Measurements from ENCODE around the gene GPR17. TPM values are rescaled to one million over a fixed set of nuclear protein-coding genes. Genes with fewer than 3 reads are reported as not detected.

GPR17 gene
- total and polyA plus RNA-seq, 4 donors: 0.03 to 0.14 (median 0.07) TPM; not detected in 1

DNA sequence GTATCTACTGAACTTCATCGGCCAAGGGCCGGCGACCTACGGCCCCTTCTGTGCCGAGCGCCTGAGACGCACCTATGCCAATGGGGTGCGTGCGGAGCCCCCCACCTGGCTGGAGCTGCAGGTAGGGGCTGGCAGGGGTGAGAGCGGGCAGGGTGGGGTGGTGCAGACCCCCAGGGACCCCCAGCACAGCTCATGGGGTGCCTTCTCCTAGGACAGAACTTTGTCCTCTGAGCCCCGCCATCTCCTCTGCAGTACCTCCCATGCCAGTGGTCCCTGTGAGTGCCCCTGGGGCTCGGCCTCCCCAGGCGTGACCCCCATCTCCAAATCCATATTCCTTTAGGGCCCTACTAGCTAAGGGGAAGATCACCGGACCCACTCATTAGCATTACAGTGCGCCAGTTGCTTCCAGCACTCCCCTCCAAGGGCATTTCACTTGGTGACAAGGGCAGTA, 23.9 kb upstream of the GPR17 start:
- H3K4me1 ChIP-seq (ENCODE audit: control insufficient read depth in 4 of 4, insufficient read depth in 4 of 4, low read length in 3 of 4): no peaks in the 10 kb centered on the region
- H3K27ac ChIP-seq (ENCODE audit: low read depth in 1 of 2, low read length in 2 of 2): no peak overlapping the region
- H3K4me3 ChIP-seq (ENCODE audit: low read depth in 1 of 3, low read length in 3 of 3): no peak overlapping the region
- no peak for DNase-seq (ENCODE audit: low spot score)
- H3K9me3 ChIP-seq (ENCODE audit: control insufficient read depth in 4 of 4, low read length in 3 of 4): no peaks in the 10 kb centered on the region
- no peaks in the 10 kb centered on the region for H3K36me3 ChIP-seq (ENCODE audit: control insufficient read depth in 4 of 4, insufficient read depth in 3 of 4, low read depth in 1 of 4, low read length in 3 of 4)
- H3K9ac ChIP-seq (ENCODE audit: low read depth in 1 of 2, low read length in 2 of 2): no peak overlapping the region
- 95% methylated on average over 15 of the region's 15 CpGs for WGBS
- no peaks in the 10 kb centered on the region for H3K27me3 ChIP-seq (ENCODE audit: control insufficient read depth in 4 of 4, insufficient read depth in 4 of 4, low read length in 3 of 4)
- no peak for TF ChIP-seq TAF1 (conservative IDR thresholded peaks at IDR 0.05)
- TF ChIP-seq EGR1 (IDR thresholded peaks at IDR 0.05; ENCODE audit: low read depth in 2 of 2): no peak
- TF ChIP-seq, protein P1, sequence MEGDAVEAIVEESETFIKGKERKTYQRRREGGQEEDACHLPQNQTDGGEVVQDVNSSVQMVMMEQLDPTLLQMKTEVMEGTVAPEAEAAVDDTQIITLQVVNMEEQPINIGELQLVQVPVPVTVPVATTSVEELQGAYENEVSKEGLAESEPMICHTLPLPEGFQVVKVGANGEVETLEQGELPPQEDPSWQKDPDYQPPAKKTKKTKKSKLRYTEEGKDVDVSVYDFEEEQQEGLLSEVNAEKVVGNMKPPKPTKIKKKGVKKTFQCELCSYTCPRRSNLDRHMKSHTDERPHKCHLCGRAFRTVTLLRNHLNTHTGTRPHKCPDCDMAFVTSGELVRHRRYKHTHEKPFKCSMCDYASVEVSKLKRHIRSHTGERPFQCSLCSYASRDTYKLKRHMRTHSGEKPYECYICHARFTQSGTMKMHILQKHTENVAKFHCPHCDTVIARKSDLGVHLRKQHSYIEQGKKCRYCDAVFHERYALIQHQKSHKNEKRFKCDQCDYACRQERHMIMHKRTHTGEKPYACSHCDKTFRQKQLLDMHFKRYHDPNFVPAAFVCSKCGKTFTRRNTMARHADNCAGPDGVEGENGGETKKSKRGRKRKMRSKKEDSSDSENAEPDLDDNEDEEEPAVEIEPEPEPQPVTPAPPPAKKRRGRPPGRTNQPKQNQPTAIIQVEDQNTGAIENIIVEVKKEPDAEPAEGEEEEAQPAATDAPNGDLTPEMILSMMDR (IDR thresholded peaks at IDR 0.05; ENCODE audit: low read depth, low read length, missing input control): no peak
- TF ChIP-seq, protein P2, sequence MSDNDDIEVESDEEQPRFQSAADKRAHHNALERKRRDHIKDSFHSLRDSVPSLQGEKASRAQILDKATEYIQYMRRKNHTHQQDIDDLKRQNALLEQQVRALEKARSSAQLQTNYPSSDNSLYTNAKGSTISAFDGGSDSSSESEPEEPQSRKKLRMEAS (IDR thresholded peaks at IDR 0.05): no peak
- TF ChIP-seq YY1 (IDR thresholded peaks at IDR 0.05): no peak
- no peak for TF ChIP-seq FOXA2 (IDR thresholded peaks at IDR 0.05)
- TF ChIP-seq NR2F2 (IDR thresholded peaks at IDR 0.05): no peak
- no peak for TF ChIP-seq HNF4A (conservative IDR thresholded peaks at IDR 0.05)
- TF ChIP-seq JUND (IDR thresholded peaks at IDR 0.05): no peak
- TF ChIP-seq, protein P3, sequence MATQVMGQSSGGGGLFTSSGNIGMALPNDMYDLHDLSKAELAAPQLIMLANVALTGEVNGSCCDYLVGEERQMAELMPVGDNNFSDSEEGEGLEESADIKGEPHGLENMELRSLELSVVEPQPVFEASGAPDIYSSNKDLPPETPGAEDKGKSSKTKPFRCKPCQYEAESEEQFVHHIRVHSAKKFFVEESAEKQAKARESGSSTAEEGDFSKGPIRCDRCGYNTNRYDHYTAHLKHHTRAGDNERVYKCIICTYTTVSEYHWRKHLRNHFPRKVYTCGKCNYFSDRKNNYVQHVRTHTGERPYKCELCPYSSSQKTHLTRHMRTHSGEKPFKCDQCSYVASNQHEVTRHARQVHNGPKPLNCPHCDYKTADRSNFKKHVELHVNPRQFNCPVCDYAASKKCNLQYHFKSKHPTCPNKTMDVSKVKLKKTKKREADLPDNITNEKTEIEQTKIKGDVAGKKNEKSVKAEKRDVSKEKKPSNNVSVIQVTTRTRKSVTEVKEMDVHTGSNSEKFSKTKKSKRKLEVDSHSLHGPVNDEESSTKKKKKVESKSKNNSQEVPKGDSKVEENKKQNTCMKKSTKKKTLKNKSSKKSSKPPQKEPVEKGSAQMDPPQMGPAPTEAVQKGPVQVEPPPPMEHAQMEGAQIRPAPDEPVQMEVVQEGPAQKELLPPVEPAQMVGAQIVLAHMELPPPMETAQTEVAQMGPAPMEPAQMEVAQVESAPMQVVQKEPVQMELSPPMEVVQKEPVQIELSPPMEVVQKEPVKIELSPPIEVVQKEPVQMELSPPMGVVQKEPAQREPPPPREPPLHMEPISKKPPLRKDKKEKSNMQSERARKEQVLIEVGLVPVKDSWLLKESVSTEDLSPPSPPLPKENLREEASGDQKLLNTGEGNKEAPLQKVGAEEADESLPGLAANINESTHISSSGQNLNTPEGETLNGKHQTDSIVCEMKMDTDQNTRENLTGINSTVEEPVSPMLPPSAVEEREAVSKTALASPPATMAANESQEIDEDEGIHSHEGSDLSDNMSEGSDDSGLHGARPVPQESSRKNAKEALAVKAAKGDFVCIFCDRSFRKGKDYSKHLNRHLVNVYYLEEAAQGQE (IDR thresholded peaks at IDR 0.05): no peak
- TF ChIP-seq HNF4G (IDR thresholded peaks at IDR 0.05): no peak
- TF ChIP-seq FOXA1 (IDR thresholded peaks at IDR 0.05): no peak
- TF ChIP-seq RXRA (IDR thresholded peaks at IDR 0.05): no peak
- no peak for TF ChIP-seq GABPA (IDR thresholded peaks at IDR 0.05 in 1 of 2, conservative IDR thresholded peaks at IDR 0.05 in 1 of 2)
- TF ChIP-seq, protein P4, sequence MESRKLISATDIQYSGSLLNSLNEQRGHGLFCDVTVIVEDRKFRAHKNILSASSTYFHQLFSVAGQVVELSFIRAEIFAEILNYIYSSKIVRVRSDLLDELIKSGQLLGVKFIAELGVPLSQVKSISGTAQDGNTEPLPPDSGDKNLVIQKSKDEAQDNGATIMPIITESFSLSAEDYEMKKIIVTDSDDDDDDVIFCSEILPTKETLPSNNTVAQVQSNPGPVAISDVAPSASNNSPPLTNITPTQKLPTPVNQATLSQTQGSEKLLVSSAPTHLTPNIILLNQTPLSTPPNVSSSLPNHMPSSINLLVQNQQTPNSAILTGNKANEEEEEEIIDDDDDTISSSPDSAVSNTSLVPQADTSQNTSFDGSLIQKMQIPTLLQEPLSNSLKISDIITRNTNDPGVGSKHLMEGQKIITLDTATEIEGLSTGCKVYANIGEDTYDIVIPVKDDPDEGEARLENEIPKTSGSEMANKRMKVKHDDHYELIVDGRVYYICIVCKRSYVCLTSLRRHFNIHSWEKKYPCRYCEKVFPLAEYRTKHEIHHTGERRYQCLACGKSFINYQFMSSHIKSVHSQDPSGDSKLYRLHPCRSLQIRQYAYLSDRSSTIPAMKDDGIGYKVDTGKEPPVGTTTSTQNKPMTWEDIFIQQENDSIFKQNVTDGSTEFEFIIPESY (IDR thresholded peaks at IDR 0.05): no peak
- TF ChIP-seq RAD21 (IDR thresholded peaks at IDR 0.05): no peak
- no peak for TF ChIP-seq SP1 (IDR thresholded peaks at IDR 0.05)
- TF ChIP-seq, protein P5, sequence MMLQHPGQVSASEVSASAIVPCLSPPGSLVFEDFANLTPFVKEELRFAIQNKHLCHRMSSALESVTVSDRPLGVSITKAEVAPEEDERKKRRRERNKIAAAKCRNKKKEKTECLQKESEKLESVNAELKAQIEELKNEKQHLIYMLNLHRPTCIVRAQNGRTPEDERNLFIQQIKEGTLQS (IDR thresholded peaks at IDR 0.05): no peak

All from liver (tissue), 9 donors.